ENCODE results near the gene TAS1R2. TPM values are rescaled to one million over a fixed set of nuclear protein-coding genes. Genes with fewer than 3 reads are reported as not detected.

Gene TAS1R2
- not detected for total RNA-seq

DNA sequence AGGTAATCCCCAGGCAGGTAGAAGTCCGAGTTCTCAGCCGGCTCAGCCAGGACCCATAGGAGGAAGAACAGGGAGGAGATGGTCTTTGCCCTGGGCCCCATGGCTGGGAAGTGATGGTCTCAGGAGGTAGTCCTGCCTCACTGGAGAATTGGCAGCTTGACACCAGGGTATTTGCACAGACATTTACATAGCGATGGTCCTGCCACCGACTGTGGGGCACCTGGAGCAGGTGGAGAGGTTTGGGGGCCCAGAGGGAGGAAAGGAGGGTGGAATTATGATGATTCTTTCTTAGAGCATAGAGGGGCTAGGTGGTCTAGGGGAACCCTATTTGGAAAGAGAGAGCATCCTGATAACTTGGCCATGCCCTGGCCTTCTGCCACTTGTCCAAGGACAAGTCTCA is at the start of gene TAS1R2:
Gene TAS1R2 (minus strand): TSS at position 101 of the 400 bp plus-strand sequence. CDS start 0 bp downstream, at position 101.
- H3K4me1 ChIP-seq (ENCODE audit: control insufficient read depth in 1 of 2, low read depth in 2 of 2) = no peaks in the 10 kb centered on the region
- H3K9me3 ChIP-seq = no peaks in the 10 kb centered on the region
- no peaks in the 10 kb centered on the region for H3K36me3 ChIP-seq
- ATAC-seq (ENCODE audit: insufficient number of reproducible peaks, low FRiP score, low read depth) (no peak), DNase-seq (ENCODE audit: low spot score) (no peak)
- TF ChIP-seq, protein P1, sequence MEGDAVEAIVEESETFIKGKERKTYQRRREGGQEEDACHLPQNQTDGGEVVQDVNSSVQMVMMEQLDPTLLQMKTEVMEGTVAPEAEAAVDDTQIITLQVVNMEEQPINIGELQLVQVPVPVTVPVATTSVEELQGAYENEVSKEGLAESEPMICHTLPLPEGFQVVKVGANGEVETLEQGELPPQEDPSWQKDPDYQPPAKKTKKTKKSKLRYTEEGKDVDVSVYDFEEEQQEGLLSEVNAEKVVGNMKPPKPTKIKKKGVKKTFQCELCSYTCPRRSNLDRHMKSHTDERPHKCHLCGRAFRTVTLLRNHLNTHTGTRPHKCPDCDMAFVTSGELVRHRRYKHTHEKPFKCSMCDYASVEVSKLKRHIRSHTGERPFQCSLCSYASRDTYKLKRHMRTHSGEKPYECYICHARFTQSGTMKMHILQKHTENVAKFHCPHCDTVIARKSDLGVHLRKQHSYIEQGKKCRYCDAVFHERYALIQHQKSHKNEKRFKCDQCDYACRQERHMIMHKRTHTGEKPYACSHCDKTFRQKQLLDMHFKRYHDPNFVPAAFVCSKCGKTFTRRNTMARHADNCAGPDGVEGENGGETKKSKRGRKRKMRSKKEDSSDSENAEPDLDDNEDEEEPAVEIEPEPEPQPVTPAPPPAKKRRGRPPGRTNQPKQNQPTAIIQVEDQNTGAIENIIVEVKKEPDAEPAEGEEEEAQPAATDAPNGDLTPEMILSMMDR (IDR thresholded peaks at IDR 0.05) = no peak
- no peak within 1 kb of the TSS for H3K27ac ChIP-seq
- no peak within 1 kb of the TSS for H3K4me3 ChIP-seq
- no peaks in the 10 kb centered on the region for H3K27me3 ChIP-seq (replicated peaks; ENCODE audit: insufficient read depth)

DNA sequence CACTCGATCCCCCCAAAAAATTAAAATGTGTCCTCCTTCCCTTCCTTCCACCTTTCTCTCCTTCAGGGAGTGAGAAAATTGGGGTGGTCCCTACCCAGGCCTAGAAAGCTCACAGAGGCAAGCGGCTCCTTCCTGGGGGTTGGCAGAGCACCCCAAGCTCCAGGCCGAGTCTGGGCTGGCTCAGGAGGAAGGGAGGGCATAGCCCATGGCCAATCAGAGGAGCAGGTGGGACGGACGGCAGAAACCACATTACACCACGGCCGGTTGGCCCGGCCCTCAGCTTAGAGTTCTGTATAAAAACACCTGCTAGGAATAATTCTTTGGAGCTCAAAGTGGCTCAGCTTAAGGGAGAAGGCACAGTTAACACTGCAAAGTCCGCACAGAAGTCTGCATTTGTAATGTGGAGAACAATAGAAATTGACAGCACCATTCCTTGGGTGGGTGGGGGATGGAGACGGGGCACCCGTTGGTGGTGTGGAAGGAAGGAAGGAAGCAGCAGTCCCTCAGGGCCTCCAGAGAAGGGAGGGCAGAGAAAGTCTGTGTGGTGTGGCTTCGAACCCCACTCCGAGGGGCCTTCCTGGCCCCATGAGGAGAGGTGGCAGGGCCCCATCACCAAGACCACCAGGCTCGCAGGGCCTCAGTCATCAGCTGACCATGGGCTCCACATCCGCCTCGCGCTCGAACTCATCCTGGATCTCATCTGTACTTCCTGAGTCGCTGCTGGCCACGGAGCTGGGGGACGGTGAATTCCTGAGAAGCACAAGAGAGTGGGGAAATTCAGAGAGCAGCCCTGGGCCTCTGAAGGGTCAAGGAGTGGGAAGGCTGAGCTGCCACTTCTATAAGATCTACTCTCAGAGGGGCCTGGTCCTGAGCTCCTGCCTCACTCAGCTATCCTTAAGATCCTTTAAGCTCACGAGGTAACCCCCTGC is 48.7 kb upstream of the TAS1R2 start:
- no peaks in the 10 kb centered on the region for H3K27me3 ChIP-seq (replicated peaks; ENCODE audit: insufficient read depth)
- peaks cover 14 to 25% of the 10 kb centered on the region in 2 donors for H3K4me1 ChIP-seq (ENCODE audit: control insufficient read depth in 1 of 2, low read depth in 2 of 2)
- H3K4me3 ChIP-seq = no peak overlapping the region
- no peaks in the 10 kb centered on the region for H3K9me3 ChIP-seq
- ATAC-seq (ENCODE audit: insufficient number of reproducible peaks, low FRiP score, low read depth) (no peak), DNase-seq (ENCODE audit: low spot score) (no peak)
- TF ChIP-seq, protein P1 (IDR thresholded peaks at IDR 0.05) = no peak
- peak overlapping the region; percentile 55 to 68 for H3K27ac ChIP-seq
- H3K36me3 ChIP-seq = peaks cover 24% of the 10 kb centered on the region

DNA sequence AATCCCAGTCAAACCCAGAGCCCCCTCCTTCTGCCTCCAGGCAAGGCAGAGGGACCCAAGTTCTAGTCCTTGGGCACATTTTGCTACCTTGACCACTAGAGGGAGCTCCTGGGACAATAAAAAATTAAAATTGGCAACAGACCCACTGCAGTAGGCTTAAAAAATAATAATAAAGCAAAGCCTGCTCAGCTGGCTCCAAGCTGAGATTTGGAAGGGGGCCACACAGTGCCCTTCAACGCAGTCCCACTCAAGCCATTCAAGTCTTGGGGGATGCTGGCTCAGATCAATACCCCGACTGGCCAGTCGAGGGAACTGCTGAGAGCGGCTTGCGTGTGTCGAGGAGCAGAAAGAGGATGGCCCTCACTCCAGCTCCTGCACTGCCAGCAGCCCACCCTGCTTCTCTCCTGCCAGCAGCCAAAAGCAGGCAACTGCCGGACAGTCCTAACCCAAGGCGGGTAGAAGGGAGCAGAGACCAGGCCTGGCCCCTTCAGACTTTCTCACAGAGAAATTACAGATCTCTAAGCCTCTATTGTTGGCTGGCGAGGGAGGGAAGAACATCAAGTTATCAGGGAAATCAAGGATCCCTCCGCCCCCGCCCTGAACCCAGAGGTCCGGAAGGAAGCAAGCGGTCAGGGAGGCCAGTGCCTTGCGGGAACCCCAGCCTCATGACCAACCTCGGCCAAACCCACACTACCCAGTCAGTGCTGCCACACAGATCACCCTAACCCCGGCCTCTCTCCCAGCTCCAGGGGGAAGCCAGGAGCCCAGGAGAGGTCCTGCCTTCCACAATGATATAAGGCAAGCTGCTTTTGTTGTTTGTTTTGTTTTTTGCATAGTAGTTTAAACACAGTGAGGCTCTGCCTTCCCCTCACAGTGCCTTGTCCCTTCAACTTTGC is 47.8 kb upstream of the TAS1R2 start:
- Histone ChIP-seq H3K27me3 (replicated peaks; ENCODE audit: insufficient read depth) (no peaks in the 10 kb centered on the region), H3K4me3 (peak overlapping the region; percentile 28), H3K36me3 (peaks cover 24% of the 10 kb centered on the region), H3K9me3 (no peaks in the 10 kb centered on the region), H3K4me1 (ENCODE audit: control insufficient read depth in 1 of 2, low read depth in 2 of 2) (peaks cover 14 to 22% of the 10 kb centered on the region in 2 donors), H3K27ac (peak overlapping the region; percentile 55 to 68)
- TF ChIP-seq, protein P1 (IDR thresholded peaks at IDR 0.05) = peak; percentile 89
- no peak for ATAC-seq (ENCODE audit: insufficient number of reproducible peaks, low FRiP score, low read depth)
- no peak for DNase-seq (ENCODE audit: low spot score)

DNA sequence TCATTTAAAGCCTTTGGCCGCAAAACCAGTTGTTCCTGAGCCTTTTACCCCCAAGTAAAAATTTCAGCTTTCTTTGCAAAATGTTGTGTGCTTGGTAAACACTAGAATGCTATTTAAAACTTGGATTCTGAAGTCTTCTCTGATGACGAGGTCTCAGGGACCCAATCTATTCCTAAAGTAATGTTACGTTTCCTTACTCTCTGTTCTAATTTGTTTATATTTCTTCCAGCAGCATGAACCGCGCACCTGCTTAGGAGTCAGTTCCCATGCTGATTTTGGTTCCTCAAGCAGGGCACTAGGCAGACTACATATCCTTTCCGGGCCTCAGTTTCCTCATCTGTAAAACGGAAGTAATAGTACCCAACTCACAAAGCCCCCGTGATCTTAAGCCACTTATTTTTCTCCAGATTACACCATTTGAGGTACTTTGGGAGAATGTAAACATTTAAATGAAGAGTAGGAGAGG is 43.9 kb upstream of the TAS1R2 start:
- TF ChIP-seq, protein P1 (IDR thresholded peaks at IDR 0.05) = no peak
- Histone ChIP-seq H3K27ac (peak overlapping the region; percentile 79 to 96), H3K4me1 (ENCODE audit: control insufficient read depth in 1 of 2, low read depth in 2 of 2) (peaks cover 18 to 29% of the 10 kb centered on the region in 2 donors)

More for the DNA sequence above, 43.9 kb upstream of the TAS1R2 start:
- ATAC-seq (ENCODE audit: insufficient number of reproducible peaks, low FRiP score, low read depth) (no peak), DNase-seq (ENCODE audit: low spot score) (no peak)
- peak overlapping the region; percentile 77 for H3K4me3 ChIP-seq
- H3K9me3 ChIP-seq = no peaks in the 10 kb centered on the region
- H3K27me3 ChIP-seq (replicated peaks; ENCODE audit: insufficient read depth) = no peaks in the 10 kb centered on the region
- peaks cover 3% of the 10 kb centered on the region for H3K36me3 ChIP-seq

Measured in thoracic aorta (tissue), 2 donors.